Liver (tissue), 9 donors: ENCODE measurements around the gene PPP2R5B. TPM values are rescaled to one million over a fixed set of nuclear protein-coding genes. Genes with fewer than 3 reads are reported as not detected.

Experiments used
- DNase-seq: peaks from one replicate; pipeline ENCODE4 v3.0.0-alpha.2; 2017; ENCODE audit warnings: low spot score
- H3K27ac ChIP-seq, 2 donors: one replicate each; pipeline ENCODE4 v1.7.0; 2013; ENCODE audit warnings: inconsistent platforms in 2 of 2, low read length in 2 of 2, control low read depth in 1 of 2, low read depth in 1 of 2, mild to moderate bottlenecking in 1 of 2
- H3K27me3 ChIP-seq, 4 donors: one replicate each; pipeline versions ENCODE4 v1.6.1 to v1.7.0; 2013; ENCODE audit warnings: low read length in 3 of 4, inconsistent platforms in 1 of 4, mild to moderate bottlenecking in 1 of 4, moderate library complexity in 1 of 4; ENCODE audit not compliant: control insufficient read depth in 4 of 4, insufficient read depth in 4 of 4
- H3K36me3 ChIP-seq, 4 donors: one replicate each; pipeline versions ENCODE4 v1.6.1 to v1.7.0; 2013; ENCODE audit warnings: low read length in 3 of 4, mild to moderate bottlenecking in 3 of 4, low read depth in 1 of 4, moderate library complexity in 1 of 4; ENCODE audit not compliant: control insufficient read depth in 4 of 4, insufficient read depth in 3 of 4
- H3K4me1 ChIP-seq, 4 donors: one replicate each; pipeline versions ENCODE4 v1.6.1 to v1.7.0; 2013; ENCODE audit warnings: low read length in 3 of 4, mild to moderate bottlenecking in 3 of 4, moderate library complexity in 1 of 4; ENCODE audit not compliant: control insufficient read depth in 4 of 4, insufficient read depth in 4 of 4
- H3K4me3 ChIP-seq, 3 donors: one replicate each; pipeline versions ENCODE4 v1.6.1 to v1.7.0; 2013; ENCODE audit warnings: low read length in 3 of 3, control low read depth in 1 of 3, low read depth in 1 of 3, mild to moderate bottlenecking in 1 of 3
- H3K9ac ChIP-seq, 2 donors: one replicate each; pipeline ENCODE4 v1.7.0; 2013; ENCODE audit warnings: low read length in 2 of 2, mild to moderate bottlenecking in 2 of 2, moderate library complexity in 2 of 2, control low read depth in 1 of 2, low read depth in 1 of 2
- H3K9me3 ChIP-seq, 4 donors: one replicate each; pipeline versions ENCODE4 v1.6.1 to v1.7.0; 2013; ENCODE audit warnings: low read length in 3 of 4; ENCODE audit not compliant: control insufficient read depth in 4 of 4
- ATF3 ChIP-seq: IDR thresholded peaks from 2 replicates; pipeline ENCODE4 v1.6.1; 2016; ENCODE audit warnings: antibody characterized with exemption
- EGR1 ChIP-seq, 2 donors: IDR thresholded peaks; 2 replicates each; pipeline ENCODE4 v1.6.1; 2016 to 2018; ENCODE audit warnings: antibody characterized with exemption in 2 of 2, low read depth in 2 of 2
- FOXA1 ChIP-seq: IDR thresholded peaks from 2 replicates; pipeline ENCODE4 v1.6.1; 2016; ENCODE audit warnings: antibody characterized with exemption
- FOXA2 ChIP-seq: IDR thresholded peaks from 2 replicates; pipeline ENCODE4 v1.6.1; 2016; ENCODE audit warnings: antibody characterized with exemption
- GABPA ChIP-seq, 2 donors: IDR thresholded peaks in 1 of 2; conservative IDR thresholded peaks in 1 of 2; 2 replicates each; pipeline ENCODE4 v1.6.1; 2016; ENCODE audit warnings: antibody characterized with exemption in 2 of 2, mild to moderate bottlenecking in 1 of 2, moderate library complexity in 1 of 2
- HNF4A ChIP-seq, 2 donors: conservative IDR thresholded peaks; 2 replicates each; pipeline ENCODE4 v1.6.1; 2016; ENCODE audit warnings: antibody characterized with exemption in 2 of 2, mild to moderate bottlenecking in 2 of 2
- HNF4G ChIP-seq: IDR thresholded peaks from 2 replicates; pipeline ENCODE4 v1.6.1; 2016; ENCODE audit warnings: antibody characterized with exemption
- MAX ChIP-seq: IDR thresholded peaks from 2 replicates; pipeline ENCODE4 v1.6.1; 2016; ENCODE audit warnings: antibody characterized with exemption
- NR2F2 ChIP-seq: IDR thresholded peaks from 2 replicates; pipeline ENCODE4 v1.6.1; 2016; ENCODE audit warnings: antibody characterized with exemption
- REST ChIP-seq: IDR thresholded peaks from 2 replicates; pipeline ENCODE4 v1.6.1; 2016; ENCODE audit warnings: antibody characterized with exemption, mild to moderate bottlenecking
- TAF1 ChIP-seq: conservative IDR thresholded peaks from 2 replicates; pipeline ENCODE4 v1.6.1; 2016; ENCODE audit warnings: antibody characterized with exemption, mild to moderate bottlenecking
- YY1 ChIP-seq: IDR thresholded peaks from 2 replicates; pipeline ENCODE4 v1.6.1; 2016; ENCODE audit warnings: antibody characterized with exemption, mild to moderate bottlenecking
- ZBTB33 ChIP-seq: IDR thresholded peaks from 2 replicates; pipeline ENCODE4 v1.6.1; 2016; ENCODE audit warnings: antibody characterized with exemption
- WGBS: extraction: QIAGEN DNeasy Blood & Tissue Kit; methylation state at CpG from one replicate; pipeline ENCODE4 v1.1.7; 2013; 5-methylcytosine and 5-hydroxymethylcytosine counted together
- polyA plus RNA-seq, 2 donors: library from polyadenylated mRNA; stranded (reverse) in 1 of 2; unstranded in 1 of 2; fragments of 200-250 nt in 1 of 2; fragments of >200 nt in 1 of 2; fragmentation: Nextera tagmentation in 1 of 2; extraction: Ambion mirVana in 1 of 2; gene quantifications; one replicate each; pipeline versions ENCODE4 v1.2.1 to v1.2.3, GENCODE V29; 2013 to 2015
- total RNA-seq, 2 donors: library from RNA; depleted of rRNA; stranded (reverse); fragments of >200 nt; gene quantifications; one replicate each; pipeline ENCODE4 v1.2.3, GENCODE V29; 2014
- donor health status: healthy.
- donor health status: healthy.
- donor health status: healthy.
- donor health status: healthy.
- donor health status: healthy.

The PPP2R5B gene
- total and polyA plus RNA-seq, 4 donors = 2.9 to 6.6 (median 5.1) TPM

GRCh38 chr11:64931290-64931689, 6.8 kb downstream of the PPP2R5B start:
- Histone ChIP-seq H3K27ac (no peak overlapping the region), H3K9ac (no peak overlapping the region), H3K4me1 (no peaks in the 10 kb centered on the region), H3K9me3 (no peaks in the 10 kb centered on the region), H3K4me3 (no peak overlapping the region), H3K36me3 (peaks cover 5 to 49% (median 20%) of the 10 kb centered on the region in 4 donors), H3K27me3 (no peaks in the 10 kb centered on the region)
- 97% methylated on average over 7 of the region's 7 CpGs for WGBS
- no peak for TF ChIP-seq GABPA (IDR thresholded peaks at IDR 0.05 in 1 of 2, conservative IDR thresholded peaks at IDR 0.05 in 1 of 2)
- no peak for TF ChIP-seq HNF4G
- no peak for TF ChIP-seq REST
- no peak for TF ChIP-seq ATF3
- no peak for TF ChIP-seq FOXA2
- no peak for TF ChIP-seq FOXA1
- no peak for TF ChIP-seq EGR1 (IDR thresholded peaks at IDR 0.05; ENCODE audit: low read depth in 2 of 2)
- no peak for TF ChIP-seq TAF1
- TF ChIP-seq ZBTB33 = no peak
- TF ChIP-seq MAX = no peak
- TF ChIP-seq YY1 = no peak
- TF ChIP-seq HNF4A (conservative IDR thresholded peaks at IDR 0.05) = no peak
- TF ChIP-seq NR2F2 = no peak
- DNase-seq = no peak

- Histone ChIP-seq H3K9me3 (no peaks in the 10 kb centered on the region), H3K4me3 (no peak overlapping the region), H3K36me3 (peaks cover 5 to 49% (median 20%) of the 10 kb centered on the region in 4 donors), H3K27ac (no peak overlapping the region), H3K9ac (no peak overlapping the region), H3K4me1 (no peaks in the 10 kb centered on the region), H3K27me3 (no peaks in the 10 kb centered on the region)
- WGBS = 90% methylated on average over 5 of the region's 5 CpGs
- DNase-seq = no peak
- TF ChIP-seq HNF4G (no peak), GABPA (IDR thresholded peaks at IDR 0.05 in 1 of 2, conservative IDR thresholded peaks at IDR 0.05 in 1 of 2) (no peak), HNF4A (conservative IDR thresholded peaks at IDR 0.05) (no peak), MAX (no peak)
These were observed 7.8 kb downstream of the PPP2R5B start for GRCh38 chr11:64932324-64932723.
